Putamen (tissue), 1 donor: ENCODE data around the gene MYLK.
"Not testable (repeated sequence)": the region's sequence is repeated elsewhere in the genome, so short reads cannot be mapped to it uniquely, and the experiment has no call there.

Source experiments
- DNase-seq: peaks from one replicate; pipeline ENCODE4 v3.0.0-alpha.2; 2016; ENCODE audit warnings: low spot score

Gene MYLK

GRCh38 chr3:123750209-123750608, 133.9 kb downstream of the MYLK start:
- no peak for DNase-seq

GRCh38 chr3:123749711-123750110, 134.4 kb downstream of the MYLK start:
- no peak for DNase-seq

GRCh38 chr3:123745184-123745855, 138.8 kb downstream of the MYLK start:
- no peak for DNase-seq

GRCh38 chr3:123744064-123744463, 140.1 kb downstream of the MYLK start:
- no peak for DNase-seq

GRCh38 chr3:123743121-123743520, 141.0 kb downstream of the MYLK start:
- DNase-seq = no peak

GRCh38 chr3:123741041-123741511, 143.1 kb downstream of the MYLK start:
- no peak for DNase-seq

GRCh38 chr3:123740391-123740822, 143.7 kb downstream of the MYLK start:
- no peak for DNase-seq

- no peak for DNase-seq
These were observed 144.4 kb downstream of the MYLK start for GRCh38 chr3:123739754-123740153.

GRCh38 chr3:123739106-123739505, 145.0 kb downstream of the MYLK start:
- no peak for DNase-seq

GRCh38 chr3:123738522-123738921, 145.6 kb downstream of the MYLK start:
- not testable (repeated sequence) for DNase-seq

- DNase-seq = no peak
These were observed 147.0 kb downstream of the MYLK start for GRCh38 chr3:123737168-123737567.

- no peak for DNase-seq
These were observed 148.7 kb downstream of the MYLK start for GRCh38 chr3:123735456-123735855.

- no peak for DNase-seq
These were observed 149.6 kb downstream of the MYLK start for GRCh38 chr3:123734527-123734902.

- no peak for DNase-seq
These were observed 150.2 kb downstream of the MYLK start for GRCh38 chr3:123733805-123734526.

GRCh38 chr3:123733341-123733740, 150.8 kb downstream of the MYLK start:
- no peak for DNase-seq

- no peak for DNase-seq
These were observed 151.7 kb downstream of the MYLK start for GRCh38 chr3:123732447-123732846.

GRCh38 chr3:123730829-123731228, 153.3 kb downstream of the MYLK start:
- no peak for DNase-seq

- DNase-seq = no peak
These were observed 155.1 kb downstream of the MYLK start for GRCh38 chr3:123728991-123729390.

- DNase-seq = no peak
These were observed 156.1 kb downstream of the MYLK start for GRCh38 chr3:123728014-123728413.

GRCh38 chr3:123725652-123726400, 158.3 kb downstream of the MYLK start:
- DNase-seq = no peak

GRCh38 chr3:123724306-123724705, 159.8 kb downstream of the MYLK start:
- DNase-seq = no peak

GRCh38 chr3:123723522-123724168, 160.5 kb downstream of the MYLK start:
- DNase-seq = peak; percentile 74
